ENCODE results near the gene TBC1D8.
A peak's percentile ranks its signal among the peaks of the same experiment; 100 is the strongest.

Gene TBC1D8

DNA sequence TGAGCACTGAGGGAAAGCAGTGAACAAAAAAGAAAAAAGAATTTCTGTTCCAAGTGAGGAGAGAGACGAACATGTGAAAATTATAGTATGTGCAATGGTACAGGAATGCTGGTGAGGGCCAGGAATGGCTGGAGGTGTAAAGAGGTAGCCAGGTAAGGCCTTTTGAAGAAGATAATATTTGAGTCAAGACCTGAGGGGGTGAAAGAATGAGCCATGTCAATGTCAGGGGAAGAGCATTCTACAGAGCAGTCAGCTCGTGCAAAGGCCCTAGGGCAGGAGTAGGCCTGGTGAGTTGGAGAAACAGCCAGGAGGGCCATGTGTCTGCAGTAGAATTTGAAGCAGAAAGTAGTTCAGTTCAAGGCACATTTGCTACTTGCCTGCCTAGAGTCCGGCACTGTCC, 161.5 kb downstream of the TBC1D8 start:
- no peak overlapping the region for H3K4me3 ChIP-seq (ENCODE audit: low read depth in 1 of 2, low read length in 2 of 2)
- peaks cover 12 to 14% of the 10 kb centered on the region in 2 donors for H3K36me3 ChIP-seq (ENCODE audit: control insufficient read depth in 1 of 2, insufficient read depth in 2 of 2, low read length in 2 of 2)
- H3K9me3 ChIP-seq (ENCODE audit: control insufficient read depth in 1 of 2, low read length in 2 of 2): no peaks in the 10 kb centered on the region
- H3K27me3 ChIP-seq (ENCODE audit: low read depth, low read length): no peaks in the 10 kb centered on the region
- H3K27ac ChIP-seq (ENCODE audit: low read length): no peak overlapping the region
- H3K4me1 ChIP-seq (ENCODE audit: control insufficient read depth in 1 of 2, insufficient read depth in 2 of 2, low read length in 2 of 2): no peaks in the 10 kb centered on the region

DNA sequence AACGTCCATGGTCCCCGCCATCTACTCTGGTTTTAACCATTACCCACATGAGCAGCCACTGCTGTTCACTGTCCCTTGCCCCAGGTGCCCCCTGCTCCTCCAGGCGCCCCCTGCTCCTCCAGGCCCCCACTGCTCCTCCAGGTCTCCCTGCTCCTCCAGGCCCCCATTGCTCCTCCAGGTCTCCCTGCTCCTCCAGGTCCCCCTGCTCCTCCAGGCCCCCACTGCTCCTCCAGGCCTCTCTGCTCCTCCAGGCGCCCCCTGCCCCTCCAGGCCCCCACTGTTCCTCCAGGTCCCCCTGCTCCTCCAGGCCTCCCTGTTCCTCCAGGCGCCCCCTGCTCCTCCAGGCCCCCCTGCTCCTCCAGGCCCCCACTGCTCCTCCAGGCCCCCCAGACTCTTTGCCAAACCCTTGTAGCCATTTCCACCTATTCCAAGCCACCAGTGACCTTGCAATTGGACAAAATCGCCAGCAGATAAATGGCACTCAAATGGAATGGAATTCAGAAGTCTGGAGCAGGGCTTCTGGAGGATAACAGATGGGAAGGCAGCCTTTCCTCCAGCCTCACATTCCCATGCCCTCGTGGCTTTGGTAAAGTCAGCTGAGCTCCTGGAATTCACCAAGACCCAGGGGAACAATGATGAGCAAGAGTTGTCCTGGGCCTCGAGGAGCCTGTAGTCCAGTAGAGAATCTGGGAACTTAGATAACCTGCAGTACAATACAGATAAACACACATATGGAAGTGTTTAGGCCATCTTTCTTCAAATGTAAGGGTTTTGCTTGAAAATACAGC, 162.4 kb downstream of the TBC1D8 start:
- Histone ChIP-seq H3K4me1 (ENCODE audit: control insufficient read depth in 1 of 2, insufficient read depth in 2 of 2, low read length in 2 of 2) (no peaks in the 10 kb centered on the region), H3K4me3 (ENCODE audit: low read depth in 1 of 2, low read length in 2 of 2) (no peak overlapping the region), H3K36me3 (ENCODE audit: control insufficient read depth in 1 of 2, insufficient read depth in 2 of 2, low read length in 2 of 2) (peaks cover 6 to 10% of the 10 kb centered on the region in 2 donors), H3K9me3 (ENCODE audit: control insufficient read depth in 1 of 2, low read length in 2 of 2) (no peaks in the 10 kb centered on the region), H3K27me3 (ENCODE audit: low read depth, low read length) (no peaks in the 10 kb centered on the region), H3K27ac (ENCODE audit: low read length) (no peak overlapping the region)

DNA sequence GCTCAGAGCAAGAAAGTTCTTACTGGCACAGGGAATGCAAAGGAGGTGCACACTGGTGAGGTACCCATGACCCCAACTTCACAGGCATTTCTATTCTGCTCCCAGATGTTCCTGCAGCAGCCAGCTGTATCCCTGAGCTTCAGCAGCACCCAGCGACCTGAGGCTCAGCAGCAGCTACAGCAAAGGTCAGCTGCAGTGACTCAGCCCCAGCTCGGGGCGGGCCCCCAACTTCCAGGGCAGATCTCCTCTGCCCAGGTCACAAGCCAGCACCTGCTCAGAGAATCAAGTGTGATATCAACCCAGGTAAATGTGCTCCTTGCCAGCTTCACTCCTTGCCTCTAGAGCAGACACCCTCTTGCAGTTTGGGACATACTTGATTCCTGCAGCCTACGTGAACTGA, 163.2 kb downstream of the TBC1D8 start:
- Histone ChIP-seq H3K4me3 (ENCODE audit: low read depth in 1 of 2, low read length in 2 of 2) (no peak overlapping the region), H3K27ac (ENCODE audit: low read length) (no peak overlapping the region), H3K4me1 (ENCODE audit: control insufficient read depth in 1 of 2, insufficient read depth in 2 of 2, low read length in 2 of 2) (peaks cover 0 to 7% of the 10 kb centered on the region in 2 donors), H3K9me3 (ENCODE audit: control insufficient read depth in 1 of 2, low read length in 2 of 2) (no peaks in the 10 kb centered on the region), H3K36me3 (ENCODE audit: control insufficient read depth in 1 of 2, insufficient read depth in 2 of 2, low read length in 2 of 2) (peaks cover 6 to 8% of the 10 kb centered on the region in 2 donors), H3K27me3 (ENCODE audit: low read depth, low read length) (no peaks in the 10 kb centered on the region)

DNA sequence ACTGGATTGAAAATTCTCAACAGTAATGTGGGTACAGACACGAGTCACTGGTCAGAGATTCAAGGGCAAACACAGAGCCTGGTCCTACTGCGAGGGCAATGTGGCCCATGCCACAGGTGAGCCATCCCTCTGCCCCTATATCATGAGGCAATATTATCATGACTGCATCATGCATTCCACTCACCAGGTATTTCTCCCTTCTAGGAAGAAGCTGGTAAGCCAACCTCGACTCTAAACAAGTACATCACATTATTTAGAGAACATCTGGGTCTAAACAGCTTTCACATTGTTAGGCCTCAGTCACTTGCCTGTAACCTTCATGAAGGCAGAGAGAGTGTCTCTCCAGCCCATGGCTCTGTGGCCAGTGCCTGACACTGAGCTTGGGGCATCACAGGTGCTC, 163.6 kb downstream of the TBC1D8 start:
- H3K27ac ChIP-seq (ENCODE audit: low read length): no peak overlapping the region
- peaks cover 6 to 8% of the 10 kb centered on the region in 2 donors for H3K36me3 ChIP-seq (ENCODE audit: control insufficient read depth in 1 of 2, insufficient read depth in 2 of 2, low read length in 2 of 2)
- no peak overlapping the region for H3K4me3 ChIP-seq (ENCODE audit: low read depth in 1 of 2, low read length in 2 of 2)
- H3K4me1 ChIP-seq (ENCODE audit: control insufficient read depth in 1 of 2, insufficient read depth in 2 of 2, low read length in 2 of 2): peaks cover 0 to 7% of the 10 kb centered on the region in 2 donors
- no peaks in the 10 kb centered on the region for H3K27me3 ChIP-seq (ENCODE audit: low read depth, low read length)
- no peaks in the 10 kb centered on the region for H3K9me3 ChIP-seq (ENCODE audit: control insufficient read depth in 1 of 2, low read length in 2 of 2)

DNA sequence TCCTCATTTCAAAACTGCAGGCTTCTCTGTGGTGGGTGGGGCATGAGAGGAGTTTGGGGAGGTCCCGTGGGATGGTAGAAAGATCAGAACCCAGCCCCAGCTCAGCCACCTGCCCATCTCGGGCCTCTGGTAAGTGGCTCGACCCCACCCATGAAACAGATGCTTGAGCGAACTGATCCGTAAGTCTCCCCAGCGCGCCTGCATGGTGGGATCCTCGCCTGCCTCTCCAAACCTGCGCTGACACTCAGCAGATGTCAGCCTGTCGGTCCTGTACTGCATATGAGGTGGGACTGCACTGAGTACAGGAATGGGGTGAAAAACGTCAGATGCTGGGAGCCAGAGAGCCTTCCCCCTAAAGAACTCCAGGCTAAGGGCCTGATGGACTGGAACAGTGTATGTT, 165.0 kb downstream of the TBC1D8 start:
- no peaks in the 10 kb centered on the region for H3K27me3 ChIP-seq (ENCODE audit: low read depth, low read length)
- H3K9me3 ChIP-seq (ENCODE audit: control insufficient read depth in 1 of 2, low read length in 2 of 2): no peaks in the 10 kb centered on the region
- no peak overlapping the region for H3K27ac ChIP-seq (ENCODE audit: low read length)
- H3K36me3 ChIP-seq (ENCODE audit: control insufficient read depth in 1 of 2, insufficient read depth in 2 of 2, low read length in 2 of 2): peaks cover 0 to 8% of the 10 kb centered on the region in 2 donors
- no peak overlapping the region for H3K4me3 ChIP-seq (ENCODE audit: low read depth in 1 of 2, low read length in 2 of 2)
- peaks cover 0 to 7% of the 10 kb centered on the region in 2 donors for H3K4me1 ChIP-seq (ENCODE audit: control insufficient read depth in 1 of 2, insufficient read depth in 2 of 2, low read length in 2 of 2)

DNA sequence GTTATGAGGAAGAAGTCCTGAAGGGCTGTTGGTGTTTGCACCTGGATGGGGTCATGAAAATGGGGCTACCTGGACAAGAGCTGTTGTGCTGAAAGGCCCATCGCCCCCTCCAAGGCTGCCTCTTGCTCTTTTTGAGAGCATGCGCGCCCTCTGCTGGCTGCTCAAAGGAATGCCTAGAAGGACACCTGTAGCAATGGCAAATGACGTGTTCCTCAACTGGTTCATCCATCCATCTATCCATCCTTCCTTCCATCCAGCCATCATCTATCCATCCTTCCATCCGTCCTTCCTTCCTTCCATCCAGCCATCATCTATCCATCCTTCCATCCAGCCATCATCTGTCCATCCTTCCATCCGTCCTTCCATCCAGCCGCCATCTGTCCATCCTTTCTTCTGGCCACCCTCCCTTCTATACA, 166.3 kb downstream of the TBC1D8 start:
- H3K27ac ChIP-seq (ENCODE audit: low read length): no peak overlapping the region
- no peaks in the 10 kb centered on the region for H3K9me3 ChIP-seq (ENCODE audit: control insufficient read depth in 1 of 2, low read length in 2 of 2)
- peaks cover 0 to 7% of the 10 kb centered on the region in 2 donors for H3K4me1 ChIP-seq (ENCODE audit: control insufficient read depth in 1 of 2, insufficient read depth in 2 of 2, low read length in 2 of 2)
- H3K36me3 ChIP-seq (ENCODE audit: control insufficient read depth in 1 of 2, insufficient read depth in 2 of 2, low read length in 2 of 2): peaks cover 0 to 8% of the 10 kb centered on the region in 2 donors
- H3K4me3 ChIP-seq (ENCODE audit: low read depth in 1 of 2, low read length in 2 of 2): no peak overlapping the region
- H3K27me3 ChIP-seq (ENCODE audit: low read depth, low read length): no peaks in the 10 kb centered on the region

DNA sequence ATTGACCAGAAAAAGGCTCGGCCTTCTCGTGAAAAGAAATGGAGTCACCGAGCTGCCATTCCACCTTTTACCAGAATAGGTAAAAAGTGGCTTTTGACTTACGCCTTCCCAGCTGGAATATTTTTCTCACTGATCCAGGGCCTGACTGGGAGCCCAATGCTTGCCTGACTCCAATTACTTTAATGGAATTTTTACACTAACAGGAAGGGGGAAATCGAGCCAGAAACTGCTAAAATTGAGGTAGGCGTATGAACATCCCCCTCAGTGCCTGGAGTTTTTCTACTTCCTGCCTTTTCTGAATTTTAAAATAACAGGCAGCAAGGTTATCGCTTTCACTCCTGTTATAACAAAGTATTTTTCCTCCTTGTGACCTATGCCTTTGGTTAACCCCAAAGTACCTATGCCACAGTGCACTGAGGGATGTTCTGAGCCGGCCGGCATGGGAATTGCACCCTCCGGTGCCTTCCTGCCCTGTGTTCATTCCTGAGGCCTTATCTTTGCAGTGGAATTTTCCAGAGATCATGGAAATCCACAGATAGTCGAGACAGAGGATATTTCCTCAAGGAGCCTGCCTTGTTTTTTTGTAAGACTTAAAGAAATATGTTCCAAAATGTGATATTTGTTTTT, 167.4 kb downstream of the TBC1D8 start:
- Histone ChIP-seq H3K27ac (ENCODE audit: low read length) (peak overlapping the region; percentile 23), H3K4me1 (ENCODE audit: control insufficient read depth in 1 of 2, insufficient read depth in 2 of 2, low read length in 2 of 2) (peaks cover 0 to 7% of the 10 kb centered on the region in 2 donors), H3K9me3 (ENCODE audit: control insufficient read depth in 1 of 2, low read length in 2 of 2) (no peaks in the 10 kb centered on the region), H3K4me3 (ENCODE audit: low read depth in 1 of 2, low read length in 2 of 2) (no peak overlapping the region), H3K36me3 (ENCODE audit: control insufficient read depth in 1 of 2, insufficient read depth in 2 of 2, low read length in 2 of 2) (peaks cover 0 to 8% of the 10 kb centered on the region in 2 donors), H3K27me3 (ENCODE audit: low read depth, low read length) (no peaks in the 10 kb centered on the region)

DNA sequence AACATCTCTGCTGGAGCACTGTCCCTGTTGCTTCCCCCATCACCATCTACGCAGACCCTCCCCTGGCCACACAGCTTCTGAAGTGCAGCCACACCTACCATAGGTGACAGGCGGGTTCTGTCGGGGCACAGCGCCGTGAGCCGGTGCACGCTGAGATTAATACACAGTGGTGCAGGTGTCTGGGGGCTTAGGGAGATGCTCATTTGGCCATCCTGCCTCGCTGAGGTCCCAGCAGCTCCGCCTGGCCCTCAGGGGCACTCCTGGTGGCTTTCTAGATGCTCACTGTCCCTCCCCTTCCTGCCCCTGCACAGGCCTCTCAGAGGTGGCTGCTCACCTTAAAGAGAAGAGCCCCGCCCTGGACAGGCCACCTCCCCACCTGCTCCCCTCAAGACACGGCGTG, 168.0 kb downstream of the TBC1D8 start:
- Histone ChIP-seq H3K4me1 (ENCODE audit: control insufficient read depth in 1 of 2, insufficient read depth in 2 of 2, low read length in 2 of 2) (peaks cover 0 to 7% of the 10 kb centered on the region in 2 donors), H3K36me3 (ENCODE audit: control insufficient read depth in 1 of 2, insufficient read depth in 2 of 2, low read length in 2 of 2) (peaks cover 0 to 6% of the 10 kb centered on the region in 2 donors), H3K9me3 (ENCODE audit: control insufficient read depth in 1 of 2, low read length in 2 of 2) (no peaks in the 10 kb centered on the region), H3K27ac (ENCODE audit: low read length) (no peak overlapping the region), H3K27me3 (ENCODE audit: low read depth, low read length) (no peaks in the 10 kb centered on the region), H3K4me3 (ENCODE audit: low read depth in 1 of 2, low read length in 2 of 2) (no peak overlapping the region)

DNA sequence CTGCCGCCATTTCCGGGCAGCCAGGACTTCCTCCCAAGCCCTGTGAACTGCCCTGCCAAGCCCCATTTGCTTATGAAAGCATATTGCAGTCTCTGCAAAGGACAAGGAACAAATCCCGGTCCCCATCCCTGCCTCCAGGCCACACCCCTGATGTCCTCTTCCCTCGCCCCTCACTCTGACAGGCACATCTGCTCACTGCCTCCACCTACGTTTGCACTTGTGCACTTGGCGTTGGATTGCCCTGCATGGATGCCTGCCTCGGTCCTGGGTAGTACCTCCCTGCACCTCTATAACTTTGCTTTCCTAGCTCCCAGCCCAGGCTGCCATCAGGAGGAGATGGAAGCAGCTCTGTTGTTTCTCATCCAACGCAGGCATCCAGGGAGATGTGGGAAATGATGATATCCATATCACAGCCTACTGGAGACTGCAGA, 168.7 kb downstream of the TBC1D8 start:
- Histone ChIP-seq H3K27me3 (ENCODE audit: low read depth, low read length) (no peaks in the 10 kb centered on the region), H3K9me3 (ENCODE audit: control insufficient read depth in 1 of 2, low read length in 2 of 2) (no peaks in the 10 kb centered on the region), H3K4me3 (ENCODE audit: low read depth in 1 of 2, low read length in 2 of 2) (no peak overlapping the region), H3K36me3 (ENCODE audit: control insufficient read depth in 1 of 2, insufficient read depth in 2 of 2, low read length in 2 of 2) (peaks cover 0 to 2% of the 10 kb centered on the region in 2 donors), H3K4me1 (ENCODE audit: control insufficient read depth in 1 of 2, insufficient read depth in 2 of 2, low read length in 2 of 2) (peaks cover 0 to 7% of the 10 kb centered on the region in 2 donors), H3K27ac (ENCODE audit: low read length) (no peak overlapping the region)

DNA sequence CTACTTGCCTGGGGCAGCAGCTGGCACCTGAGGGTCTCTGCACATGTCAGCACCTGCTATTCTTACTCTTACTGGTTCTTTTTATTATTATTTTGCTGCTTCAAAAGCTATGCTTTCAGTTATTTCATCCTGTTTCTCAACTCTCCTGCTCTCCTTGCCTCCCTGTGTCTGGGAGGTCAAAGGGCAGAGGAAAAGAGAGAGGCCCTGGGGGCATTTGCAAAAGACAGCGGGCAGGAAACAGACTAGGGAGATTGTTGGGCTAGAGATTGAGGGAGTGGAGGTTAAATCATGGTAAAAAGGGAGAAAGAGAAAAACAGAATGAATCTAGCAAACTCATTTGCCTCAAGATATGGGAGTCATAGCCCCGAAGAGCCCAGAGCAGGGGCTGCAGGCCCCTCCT, 170.2 kb downstream of the TBC1D8 start:
- Histone ChIP-seq H3K4me3 (ENCODE audit: low read depth in 1 of 2, low read length in 2 of 2) (no peak overlapping the region), H3K27ac (ENCODE audit: low read length) (no peak overlapping the region), H3K9me3 (ENCODE audit: control insufficient read depth in 1 of 2, low read length in 2 of 2) (no peaks in the 10 kb centered on the region), H3K27me3 (ENCODE audit: low read depth, low read length) (no peaks in the 10 kb centered on the region), H3K4me1 (ENCODE audit: control insufficient read depth in 1 of 2, insufficient read depth in 2 of 2, low read length in 2 of 2) (peaks cover 0 to 11% of the 10 kb centered on the region in 2 donors), H3K36me3 (ENCODE audit: control insufficient read depth in 1 of 2, insufficient read depth in 2 of 2, low read length in 2 of 2) (peaks cover 0 to 5% of the 10 kb centered on the region in 2 donors)

DNA sequence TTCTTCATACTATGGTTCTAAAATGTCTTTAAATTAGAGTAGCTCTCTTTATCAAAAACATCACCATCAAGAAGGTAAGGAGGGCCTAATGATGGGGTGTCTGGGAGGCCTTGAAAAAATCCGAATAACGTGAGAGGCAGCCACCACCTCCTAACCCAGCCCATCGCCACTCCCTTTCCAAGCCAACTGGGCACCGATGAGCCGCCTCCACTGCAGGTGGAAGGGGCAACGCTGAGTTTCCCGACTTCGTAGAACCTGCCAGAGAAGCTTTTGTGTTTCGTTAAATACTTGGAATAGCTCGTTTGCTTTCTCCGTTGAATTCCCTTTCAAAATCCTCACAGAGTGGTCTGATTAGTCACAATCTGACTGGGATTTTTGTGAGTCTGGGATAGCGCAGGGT, 171.1 kb downstream of the TBC1D8 start:
- Histone ChIP-seq H3K4me1 (ENCODE audit: control insufficient read depth in 1 of 2, insufficient read depth in 2 of 2, low read length in 2 of 2) (peaks cover 0 to 11% of the 10 kb centered on the region in 2 donors), H3K4me3 (ENCODE audit: low read depth in 1 of 2, low read length in 2 of 2) (no peak overlapping the region), H3K27ac (ENCODE audit: low read length) (no peak overlapping the region), H3K36me3 (ENCODE audit: control insufficient read depth in 1 of 2, insufficient read depth in 2 of 2, low read length in 2 of 2) (peaks cover 4 to 7% of the 10 kb centered on the region in 2 donors), H3K27me3 (ENCODE audit: low read depth, low read length) (no peaks in the 10 kb centered on the region), H3K9me3 (ENCODE audit: control insufficient read depth in 1 of 2, low read length in 2 of 2) (no peaks in the 10 kb centered on the region)
